ENCODE data around the gene DTWD2.

The DTWD2 gene

DNA sequence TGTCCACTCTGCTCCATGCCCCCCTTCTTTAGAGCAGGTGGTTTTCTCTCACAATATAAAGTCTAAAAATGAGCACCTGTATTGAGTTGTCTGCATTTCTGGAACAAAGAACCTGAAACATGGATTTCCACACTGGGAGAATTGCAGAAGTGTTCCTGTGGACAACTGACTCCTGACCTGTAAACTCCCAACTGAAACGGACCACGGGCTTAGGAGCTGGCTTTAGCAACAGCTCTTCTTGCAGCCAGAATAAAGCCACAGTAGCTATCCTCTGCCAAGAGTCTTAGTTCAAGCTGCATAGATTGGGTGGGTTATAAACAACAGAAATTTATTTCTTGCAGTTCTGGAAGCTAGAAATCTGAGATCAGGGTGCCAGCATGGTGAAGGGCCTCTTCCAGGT lies 194.7 kb downstream of the DTWD2 start:
- in situ Hi-C loops (cut with HindIII; ENCODE audit: low sequenced_read_pairs), result no loop called here
- no peak for DNase-seq (ENCODE audit: low read depth)
- TF ChIP-seq, protein P1, sequence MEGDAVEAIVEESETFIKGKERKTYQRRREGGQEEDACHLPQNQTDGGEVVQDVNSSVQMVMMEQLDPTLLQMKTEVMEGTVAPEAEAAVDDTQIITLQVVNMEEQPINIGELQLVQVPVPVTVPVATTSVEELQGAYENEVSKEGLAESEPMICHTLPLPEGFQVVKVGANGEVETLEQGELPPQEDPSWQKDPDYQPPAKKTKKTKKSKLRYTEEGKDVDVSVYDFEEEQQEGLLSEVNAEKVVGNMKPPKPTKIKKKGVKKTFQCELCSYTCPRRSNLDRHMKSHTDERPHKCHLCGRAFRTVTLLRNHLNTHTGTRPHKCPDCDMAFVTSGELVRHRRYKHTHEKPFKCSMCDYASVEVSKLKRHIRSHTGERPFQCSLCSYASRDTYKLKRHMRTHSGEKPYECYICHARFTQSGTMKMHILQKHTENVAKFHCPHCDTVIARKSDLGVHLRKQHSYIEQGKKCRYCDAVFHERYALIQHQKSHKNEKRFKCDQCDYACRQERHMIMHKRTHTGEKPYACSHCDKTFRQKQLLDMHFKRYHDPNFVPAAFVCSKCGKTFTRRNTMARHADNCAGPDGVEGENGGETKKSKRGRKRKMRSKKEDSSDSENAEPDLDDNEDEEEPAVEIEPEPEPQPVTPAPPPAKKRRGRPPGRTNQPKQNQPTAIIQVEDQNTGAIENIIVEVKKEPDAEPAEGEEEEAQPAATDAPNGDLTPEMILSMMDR (IDR thresholded peaks at IDR 0.05; ENCODE audit: low read depth, low read length, missing control alignments), result no peak
- no peak overlapping the region for H3K4me3 ChIP-seq (ENCODE audit: low read depth, low read length)

DNA sequence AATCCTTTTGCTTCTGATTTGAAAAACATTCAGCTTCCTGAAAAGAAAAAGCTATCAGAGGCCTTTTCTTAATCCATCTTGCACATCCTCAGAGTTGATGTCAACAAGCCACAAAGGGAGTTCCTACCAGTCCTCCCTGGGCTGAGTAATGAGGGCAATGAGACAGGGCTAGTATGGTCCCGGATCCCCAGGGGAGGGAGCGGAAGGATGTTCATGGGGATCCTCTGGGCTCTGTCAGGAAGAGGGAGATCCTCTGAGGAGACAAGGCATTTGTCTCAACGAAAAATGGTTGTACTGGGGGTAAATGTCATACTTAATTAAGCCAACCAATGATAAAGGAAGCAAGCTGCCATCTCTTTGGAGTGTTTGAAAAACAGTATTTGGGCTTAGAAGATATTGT lies 195.3 kb downstream of the DTWD2 start:
- no peak for DNase-seq (ENCODE audit: low read depth)
- in situ Hi-C loops (cut with HindIII; ENCODE audit: low sequenced_read_pairs), result no loop called here
- TF ChIP-seq, protein P1 (IDR thresholded peaks at IDR 0.05; ENCODE audit: low read depth, low read length, missing control alignments), result no peak
- H3K4me3 ChIP-seq (ENCODE audit: low read depth, low read length), result no peak overlapping the region

DNA sequence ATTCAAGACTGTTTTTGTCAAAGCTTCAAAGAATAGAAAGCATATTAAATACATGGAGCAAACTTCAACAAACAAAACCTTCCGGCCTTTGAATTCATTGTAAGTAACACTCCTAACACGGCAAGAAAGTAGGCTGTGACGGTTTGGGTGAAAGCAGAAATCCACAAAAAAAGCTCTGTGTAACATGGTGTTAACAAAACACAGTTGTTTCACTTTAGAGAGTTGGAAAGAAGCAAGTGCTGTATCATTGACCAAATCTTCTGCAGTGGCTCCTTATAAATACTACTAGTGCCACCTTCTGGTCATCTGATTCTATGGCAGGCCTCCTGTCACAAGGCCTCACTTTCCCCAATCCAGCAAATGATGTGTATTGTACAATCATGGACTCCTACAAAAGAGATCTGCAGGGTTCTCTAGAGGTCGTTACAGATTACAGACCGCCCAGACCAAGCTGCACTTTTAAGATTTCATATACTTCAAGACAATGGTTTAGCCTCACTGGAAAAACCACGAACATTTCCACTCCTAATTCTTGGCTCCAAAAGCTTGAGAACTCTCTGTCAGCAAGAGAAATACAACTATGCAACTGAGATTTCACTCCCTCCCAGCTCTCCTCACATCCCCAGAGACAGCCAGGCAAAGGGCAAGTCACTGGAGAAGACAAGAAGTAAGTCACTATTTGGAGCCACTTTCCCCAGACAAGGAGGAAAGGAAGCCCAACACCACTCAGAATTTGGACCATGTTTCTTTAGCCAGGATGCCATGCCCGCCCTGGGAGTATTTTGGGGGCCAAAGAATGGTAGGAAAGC lies 196.2 kb downstream of the DTWD2 start:
- DNase-seq (ENCODE audit: low read depth), result peak; percentile 71
- H3K4me3 ChIP-seq (ENCODE audit: low read depth, low read length), result no peak overlapping the region
- TF ChIP-seq, protein P1 (IDR thresholded peaks at IDR 0.05; ENCODE audit: low read depth, low read length, missing control alignments), result peak; percentile 81
- in situ Hi-C loops (cut with HindIII; ENCODE audit: low sequenced_read_pairs), result no loop called here

DNA sequence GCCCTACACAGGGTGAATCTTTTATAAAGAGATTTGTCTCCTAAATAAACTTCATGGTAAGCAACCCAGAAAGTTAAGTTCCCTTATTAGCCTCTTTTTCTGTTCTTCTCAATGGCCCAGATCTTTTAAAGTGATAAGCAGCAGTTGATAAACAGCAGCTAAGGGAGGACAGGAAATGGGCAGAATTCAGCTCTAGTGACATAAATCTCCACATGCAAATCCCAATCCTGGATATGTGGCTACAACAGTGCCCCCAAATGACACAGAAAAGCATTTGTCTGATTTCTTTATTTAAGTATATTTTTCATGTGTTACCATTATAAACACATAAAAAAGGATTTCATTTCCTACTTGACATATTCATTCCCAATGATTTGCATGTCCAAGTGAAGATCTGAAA lies 199.0 kb downstream of the DTWD2 start:
- in situ Hi-C loops (cut with HindIII; ENCODE audit: low sequenced_read_pairs), result no loop called here
- TF ChIP-seq, protein P1 (IDR thresholded peaks at IDR 0.05; ENCODE audit: low read depth, low read length, missing control alignments), result no peak
- no peak for DNase-seq (ENCODE audit: low read depth)
- H3K4me3 ChIP-seq (ENCODE audit: low read depth, low read length), result no peak overlapping the region

DNA sequence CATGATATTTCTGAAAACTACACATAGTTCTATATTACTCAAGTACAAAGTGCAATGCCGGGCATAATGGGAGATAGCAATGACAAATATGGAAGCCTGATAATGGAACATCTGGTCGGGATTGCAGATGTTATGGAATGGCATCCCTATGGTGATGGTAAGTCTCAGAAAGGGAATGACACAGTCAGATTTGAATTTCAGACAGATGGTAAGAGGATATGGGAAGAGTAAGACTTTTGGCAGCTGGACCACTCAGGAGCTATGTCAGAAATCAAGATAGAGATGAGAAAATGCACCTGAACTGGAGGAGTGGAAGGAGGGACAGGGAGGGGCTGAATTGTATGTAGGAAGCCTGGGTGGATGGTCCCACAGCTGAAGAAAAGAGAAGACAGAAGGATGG lies 200.0 kb downstream of the DTWD2 start:
- in situ Hi-C loops (cut with HindIII; ENCODE audit: low sequenced_read_pairs), result no loop called here
- no peak for DNase-seq (ENCODE audit: low read depth)
- no peak overlapping the region for H3K4me3 ChIP-seq (ENCODE audit: low read depth, low read length)
- TF ChIP-seq, protein P1 (IDR thresholded peaks at IDR 0.05; ENCODE audit: low read depth, low read length, missing control alignments), result no peak

All from astrocyte of the cerebellum (primary cell).